Stimulated activated CD4-positive, alpha-beta T cell treated with anti-CD3 and anti-CD28 coated beads, Interleukin-2, amount 100 ng/mL, for 24 hours (primary cell): ENCODE data around the gene XPR1.
A peak's percentile ranks its signal among the peaks of the same experiment; 100 is the strongest.
"Not testable (repeated sequence)": the region's sequence is repeated elsewhere in the genome, so short reads cannot be mapped to it uniquely, and the experiment has no call there.

Experiments
- DNase-seq, 2 donors: peaks; one replicate each; pipeline ENCODE4 v3.0.0-alpha.2; 2020

Gene XPR1

GRCh38 chr1:180842491-180843275, 210.9 kb downstream of the XPR1 start:
- DNase-seq, result no peak

DNA sequence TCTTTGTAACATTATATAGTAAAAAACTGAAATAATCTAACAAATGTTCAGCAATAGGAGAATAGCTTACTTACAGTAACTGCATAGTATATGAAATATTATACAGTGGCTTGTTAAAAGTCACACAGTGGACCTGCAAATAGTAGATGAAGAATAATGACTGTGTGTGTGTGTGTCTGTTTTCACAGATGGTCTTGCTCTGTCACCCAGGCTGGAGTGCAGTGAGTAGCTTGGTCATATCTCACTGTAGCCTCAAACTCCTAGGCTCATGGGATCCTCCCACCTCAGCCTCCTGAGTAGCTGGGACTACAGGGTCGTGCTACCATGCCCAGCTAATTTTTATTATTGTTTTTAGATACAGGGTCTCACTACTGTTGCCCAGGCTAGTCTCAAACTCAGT, 213.5 kb downstream of the XPR1 start:
- no peak for DNase-seq

DNA sequence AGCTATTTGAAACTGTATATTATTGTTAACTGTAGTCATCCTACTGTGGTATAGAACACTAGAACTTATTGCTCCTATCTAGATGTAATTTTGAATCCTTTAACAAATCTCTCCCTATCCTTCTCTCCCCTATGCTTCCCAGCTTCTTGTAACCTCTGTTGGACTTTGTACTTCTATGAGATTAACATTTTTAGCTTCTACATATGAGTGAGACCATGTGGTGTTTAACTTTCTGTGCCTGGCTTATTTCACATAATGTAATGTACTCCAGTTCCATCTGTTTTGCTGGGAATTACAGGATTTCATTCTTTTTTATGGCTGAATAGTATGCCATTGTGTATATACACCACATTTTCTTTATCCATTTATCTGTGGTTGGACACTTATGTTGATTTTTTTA, 216.4 kb downstream of the XPR1 start:
- no peak for DNase-seq

DNA sequence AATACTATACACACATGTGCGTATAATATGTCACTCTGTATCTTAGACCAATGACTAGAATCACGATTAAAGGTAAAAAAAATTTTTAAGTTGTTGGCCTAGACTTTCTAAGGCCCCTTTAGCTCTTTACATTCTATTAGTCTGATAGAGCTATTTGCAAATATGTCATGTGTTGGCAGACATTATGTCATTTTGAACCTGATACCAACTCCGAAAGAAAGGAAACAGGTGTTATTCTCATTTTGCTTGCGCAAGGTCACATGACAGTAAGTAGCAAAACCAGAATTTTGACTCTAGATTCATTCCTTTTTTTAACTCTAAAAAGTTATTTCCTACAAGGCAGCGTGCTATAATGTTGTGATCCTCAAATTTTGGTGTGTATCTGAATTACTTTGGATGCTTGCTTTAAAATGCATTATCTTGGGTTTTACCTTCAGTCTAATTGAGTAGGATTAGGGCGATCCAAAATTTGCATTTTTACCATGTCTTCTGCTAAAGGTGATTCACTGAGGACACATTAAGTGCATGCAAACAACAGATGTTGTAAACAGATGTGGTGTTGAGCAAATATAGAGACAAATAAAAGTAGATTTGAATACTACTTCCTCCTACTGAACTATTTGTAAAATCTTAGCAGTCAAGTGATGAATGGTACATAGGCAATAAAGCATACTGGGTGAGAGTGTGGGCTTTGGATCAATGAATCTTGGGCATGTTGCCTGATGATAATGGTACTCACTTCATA, 217.4 kb downstream of the XPR1 start:
- no peak for DNase-seq

DNA sequence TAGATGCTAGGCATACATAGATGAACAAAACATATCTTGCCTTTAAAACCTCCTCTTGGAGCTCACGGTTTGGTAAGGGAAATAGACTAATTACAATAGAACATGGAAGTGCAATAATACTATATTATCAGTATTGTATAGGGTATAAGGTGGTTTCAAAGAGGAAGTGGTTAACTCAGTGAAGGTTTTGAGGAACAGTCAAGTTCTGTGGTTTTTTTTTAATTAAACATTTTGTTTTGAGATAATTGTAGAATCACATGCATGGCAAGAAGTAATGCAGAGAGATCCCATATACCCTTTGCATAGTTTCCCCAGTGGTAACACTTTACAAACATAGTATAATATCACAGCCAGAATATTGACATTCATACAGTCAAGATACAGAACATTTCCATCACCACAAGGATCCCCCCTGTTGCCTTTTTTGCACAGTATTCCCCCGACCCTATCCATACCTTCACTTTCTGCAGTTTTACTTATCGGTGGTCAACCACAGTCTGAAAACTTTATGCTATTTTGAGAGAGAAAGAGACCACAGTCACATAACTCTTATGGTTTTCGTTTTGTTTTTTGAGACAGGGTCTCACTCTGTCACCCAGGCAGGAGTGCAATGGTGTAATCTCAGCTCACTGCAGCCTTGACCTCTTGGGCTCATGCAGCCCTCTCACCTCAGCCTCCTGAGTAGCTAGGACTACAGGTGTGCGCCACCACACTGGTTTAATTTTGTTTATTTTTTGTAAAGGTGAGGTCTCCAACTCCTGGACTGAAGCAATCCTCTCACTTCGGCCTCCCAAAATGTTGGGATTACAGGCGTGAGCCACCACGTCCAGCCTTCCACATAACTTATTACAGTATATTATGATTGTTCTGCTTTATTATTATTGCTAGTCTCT, 220.4 kb downstream of the XPR1 start:
- no peak for DNase-seq

GRCh38 chr1:180854001-180854400, 222.2 kb downstream of the XPR1 start:
- no peak for DNase-seq

DNA sequence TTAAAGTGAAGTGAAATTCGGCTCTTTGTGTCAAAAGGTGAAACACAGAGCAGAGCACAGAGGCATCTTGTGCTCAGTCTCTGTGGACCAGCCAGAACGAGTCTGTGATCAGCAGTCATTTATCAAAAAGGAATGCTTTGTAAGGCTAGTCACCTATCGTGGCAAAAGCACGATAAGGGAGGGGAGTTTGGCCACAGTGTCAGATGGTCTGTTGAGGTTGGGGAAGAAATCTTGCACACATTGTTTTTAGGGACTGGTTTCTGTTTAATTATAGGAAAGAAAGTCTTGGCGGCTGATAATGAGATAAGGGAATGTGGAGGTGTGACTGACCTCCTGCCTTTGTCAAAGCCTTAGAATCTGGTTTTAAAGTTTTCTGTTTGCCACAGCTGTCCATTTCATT, 222.6 kb downstream of the XPR1 start:
- DNase-seq, result no peak

- DNase-seq, result not testable (repeated sequence)
Observed at GRCh38 chr1:180857947-180858725, 226.3 kb downstream of the XPR1 start.

DNA sequence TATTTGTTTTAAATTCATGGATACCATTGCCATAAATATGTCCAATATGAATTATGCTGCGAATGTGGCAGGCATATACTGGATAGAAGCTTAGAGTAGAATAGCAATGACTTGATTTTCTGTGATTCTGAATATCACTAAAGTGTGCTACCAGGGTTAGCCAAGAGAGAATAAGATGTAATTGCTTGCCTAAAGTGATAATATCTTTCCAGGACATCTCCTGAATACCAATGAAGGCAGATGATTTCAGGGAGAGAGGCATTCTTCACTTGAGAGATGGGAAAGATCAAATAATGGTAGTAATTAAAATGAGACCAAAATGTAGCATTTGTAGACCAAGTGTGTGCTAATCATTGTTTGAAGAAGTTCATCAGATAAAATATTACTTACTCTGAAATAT, 227.5 kb downstream of the XPR1 start:
- no peak for DNase-seq

DNA sequence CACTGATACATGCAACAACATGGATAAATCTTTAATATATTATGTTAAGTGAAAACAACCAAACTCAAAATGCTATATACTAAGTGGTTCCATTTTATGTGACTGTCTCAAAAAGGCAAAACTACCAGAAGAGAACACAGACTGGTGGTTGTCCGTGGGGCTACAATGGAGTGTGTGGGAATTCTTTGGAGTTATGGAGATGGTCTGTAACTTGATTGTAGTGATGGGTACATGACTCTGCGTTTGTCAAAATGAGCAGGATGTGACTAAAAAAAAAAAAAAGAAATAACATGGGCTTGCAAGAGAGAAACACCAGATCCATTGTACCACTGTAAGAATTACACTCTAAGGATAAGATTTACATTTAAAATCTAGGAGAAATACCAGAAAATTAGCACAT, 228.7 kb downstream of the XPR1 start:
- no peak for DNase-seq

GRCh38 chr1:180862305-180862704, 230.5 kb downstream of the XPR1 start:
- DNase-seq, result no peak

GRCh38 chr1:180863158-180863775, 231.4 kb downstream of the XPR1 start:
- peak in 1 of 2 donors; percentile 26 for DNase-seq

GRCh38 chr1:180881806-180882509, 250.1 kb downstream of the XPR1 start:
- DNase-seq, result no peak

DNA sequence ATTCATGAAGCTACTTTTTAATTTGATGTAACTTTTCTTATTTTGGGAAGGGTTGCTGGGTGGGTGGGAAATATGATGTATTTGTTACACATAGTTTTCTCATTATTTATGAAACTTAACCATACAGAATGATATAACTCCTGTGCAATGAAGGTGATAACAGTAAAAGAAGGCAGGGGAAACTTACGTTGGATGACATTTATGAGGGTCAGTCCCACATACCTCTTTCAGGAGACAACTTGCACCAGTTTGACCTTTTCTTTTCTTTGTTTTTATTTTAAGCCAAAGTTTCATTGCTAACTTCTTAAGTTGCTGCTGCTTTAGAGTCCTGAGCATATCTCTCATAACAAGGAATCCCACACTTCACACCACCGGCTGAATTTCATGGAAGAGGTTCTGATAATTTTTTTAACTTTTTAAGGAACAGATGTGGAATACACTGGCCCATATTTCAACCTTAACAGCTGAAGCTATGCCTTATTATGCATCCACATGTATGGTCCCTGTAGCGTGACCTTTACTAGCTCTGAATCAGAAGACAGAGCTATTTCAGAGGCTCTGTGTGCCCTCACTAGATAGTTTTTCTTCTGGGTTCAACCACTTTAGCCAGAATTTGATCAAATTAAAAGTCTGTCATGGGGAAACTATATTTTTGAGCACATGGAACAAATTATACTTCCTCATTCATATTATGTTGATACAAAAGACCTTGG, 252.9 kb downstream of the XPR1 start:
- no peak for DNase-seq

GRCh38 chr1:180886338-180886737, 254.5 kb downstream of the XPR1 start:
- DNase-seq, result no peak

DNA sequence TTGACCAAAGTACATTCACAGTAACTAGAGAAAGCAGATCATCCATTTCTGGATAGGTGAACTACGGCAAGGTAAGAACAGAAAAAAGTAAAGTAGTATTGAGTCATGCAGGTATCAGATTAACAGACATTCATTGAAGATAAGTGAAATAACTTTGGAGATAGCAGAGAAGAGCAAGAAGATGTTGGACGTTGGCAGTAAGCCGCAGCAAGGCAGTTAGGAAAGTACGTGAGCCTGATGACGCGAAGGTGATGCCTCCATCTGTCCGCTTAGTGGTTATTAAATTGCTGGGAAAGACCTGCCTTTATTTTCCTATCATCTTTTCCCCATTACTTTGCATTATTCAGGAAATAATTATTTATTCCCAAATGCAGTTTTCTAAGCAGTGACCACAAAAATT, 256.0 kb downstream of the XPR1 start:
- no peak for DNase-seq

- no peak for DNase-seq
Observed at GRCh38 chr1:180888870-180889269, 257.0 kb downstream of the XPR1 start.

- no peak for DNase-seq
Observed at GRCh38 chr1:180889325-180889724, 257.5 kb downstream of the XPR1 start.

DNA sequence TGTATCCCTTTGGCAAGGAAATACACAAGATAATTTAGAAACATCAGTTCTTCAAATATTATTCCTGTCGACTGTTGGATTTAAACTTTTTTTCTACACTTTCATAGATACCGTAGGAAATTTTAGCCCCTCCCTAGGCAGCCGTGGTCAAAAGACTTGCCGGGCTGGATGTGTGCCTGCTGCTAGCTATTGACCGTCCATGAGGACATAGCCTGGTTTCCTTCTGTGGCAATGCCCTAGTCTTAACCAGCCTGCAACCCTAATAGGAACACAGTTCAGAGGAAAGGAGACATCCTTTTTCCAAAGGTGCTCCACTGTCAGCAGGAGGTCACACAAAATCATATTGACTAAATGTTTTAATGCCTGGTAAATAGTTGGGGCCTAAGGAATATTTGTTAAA, 260.4 kb downstream of the XPR1 start:
- DNase-seq, result no peak

DNA sequence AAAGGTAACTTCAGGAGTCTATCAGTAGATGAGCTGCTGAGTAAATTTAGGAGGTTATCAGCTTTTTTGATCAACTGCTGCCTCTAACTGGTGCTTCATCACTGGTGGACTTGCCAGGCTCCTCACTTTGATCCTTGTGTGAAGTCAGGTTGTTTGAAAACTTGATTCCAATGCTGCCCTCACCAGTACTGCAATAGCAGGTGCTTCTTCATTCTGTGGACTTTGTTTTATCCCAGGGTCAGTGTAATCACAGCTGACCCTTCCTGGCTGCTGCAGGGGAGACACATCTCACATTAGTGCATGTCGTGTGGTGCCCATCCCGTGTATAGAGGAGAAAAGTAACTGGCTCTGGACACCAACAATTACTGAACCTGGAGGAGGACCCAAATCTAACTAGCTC, 260.9 kb downstream of the XPR1 start:
- no peak for DNase-seq

GRCh38 chr1:180893614-180894013, 261.8 kb downstream of the XPR1 start:
- no peak for DNase-seq
